Tibial nerve (tissue), 3 donors: ENCODE results near the gene C16orf95.

Experiments
- POLR2A ChIP-seq, 2 donors: fragments of 450-650 bp; IDR thresholded peaks; one replicate each; pipeline ENCODE4 v1.6.1; 2017; ENCODE audit warnings: antibody characterized with exemption in 2 of 2, mild to moderate bottlenecking in 2 of 2, moderate library complexity in 2 of 2
- TF ChIP-seq, protein P1 (sequence below), 5 experiments: fragments of 200-600 bp in 3 of 5; fragments of 450-650 bp in 2 of 5; sonication (generic) in 3 of 5; IDR thresholded peaks; one replicate each; pipeline ENCODE4 v1.5.1; 2016 to 2019; ENCODE audit warnings: antibody characterized with exemption in 5 of 5, mild to moderate bottlenecking in 3 of 5, moderate library complexity in 2 of 5

DNA sequence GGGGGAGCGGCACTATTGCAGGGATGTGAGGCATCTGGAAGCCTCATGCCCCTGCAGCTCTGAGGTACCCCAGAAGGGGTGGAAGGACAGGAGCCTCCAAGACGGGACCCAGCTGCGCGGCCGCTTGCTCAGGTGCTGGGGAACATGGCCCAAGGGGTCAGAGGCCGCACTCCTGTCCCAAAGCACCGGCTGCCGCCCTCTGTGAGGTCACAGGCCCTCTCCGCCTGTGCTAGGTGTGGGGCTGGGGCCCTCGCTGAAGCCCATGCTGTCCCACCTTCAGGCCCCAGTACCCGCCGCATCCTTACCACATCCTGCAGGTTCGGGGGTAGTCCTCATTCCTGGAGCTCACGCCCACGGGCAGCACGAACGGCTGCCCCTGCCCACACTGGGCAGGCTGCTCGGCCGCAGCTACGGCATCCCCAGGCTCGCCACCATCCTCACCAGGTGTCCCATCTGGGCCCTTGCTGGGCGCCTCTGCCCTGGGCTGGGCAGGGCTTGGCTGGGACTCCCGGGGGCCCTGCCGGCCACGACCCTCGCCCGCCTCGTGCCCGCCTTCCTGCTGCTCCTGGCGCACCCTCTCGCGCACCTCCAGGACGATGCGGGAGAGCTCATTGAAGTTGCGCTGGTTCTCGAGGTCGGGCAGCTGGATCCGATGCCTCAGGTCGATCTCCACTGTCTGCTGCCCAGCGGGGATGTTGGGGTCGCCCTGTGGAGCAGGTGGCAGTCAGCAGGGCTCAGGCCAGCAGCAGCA lies 16.6 kb upstream of the C16orf95 start:
- no peak for TF ChIP-seq POLR2A (IDR thresholded peaks at IDR 0.05)
- TF ChIP-seq, protein P1, sequence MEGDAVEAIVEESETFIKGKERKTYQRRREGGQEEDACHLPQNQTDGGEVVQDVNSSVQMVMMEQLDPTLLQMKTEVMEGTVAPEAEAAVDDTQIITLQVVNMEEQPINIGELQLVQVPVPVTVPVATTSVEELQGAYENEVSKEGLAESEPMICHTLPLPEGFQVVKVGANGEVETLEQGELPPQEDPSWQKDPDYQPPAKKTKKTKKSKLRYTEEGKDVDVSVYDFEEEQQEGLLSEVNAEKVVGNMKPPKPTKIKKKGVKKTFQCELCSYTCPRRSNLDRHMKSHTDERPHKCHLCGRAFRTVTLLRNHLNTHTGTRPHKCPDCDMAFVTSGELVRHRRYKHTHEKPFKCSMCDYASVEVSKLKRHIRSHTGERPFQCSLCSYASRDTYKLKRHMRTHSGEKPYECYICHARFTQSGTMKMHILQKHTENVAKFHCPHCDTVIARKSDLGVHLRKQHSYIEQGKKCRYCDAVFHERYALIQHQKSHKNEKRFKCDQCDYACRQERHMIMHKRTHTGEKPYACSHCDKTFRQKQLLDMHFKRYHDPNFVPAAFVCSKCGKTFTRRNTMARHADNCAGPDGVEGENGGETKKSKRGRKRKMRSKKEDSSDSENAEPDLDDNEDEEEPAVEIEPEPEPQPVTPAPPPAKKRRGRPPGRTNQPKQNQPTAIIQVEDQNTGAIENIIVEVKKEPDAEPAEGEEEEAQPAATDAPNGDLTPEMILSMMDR (IDR thresholded peaks at IDR 0.05) = no peak
